HG03575 (cell line): ENCODE results near the gene ERBIN.

ENCODE experiments used
- ATAC-seq: cut with Tn5 transposase; IDR thresholded peaks from one replicate; pipeline ENCODE4 v1.9.1; 2021; ENCODE audit not compliant: unreplicated experiment, insufficient number of reproducible peaks, low FRiP score; ENCODE audit errors: extremely low read depth

The ERBIN gene

DNA sequence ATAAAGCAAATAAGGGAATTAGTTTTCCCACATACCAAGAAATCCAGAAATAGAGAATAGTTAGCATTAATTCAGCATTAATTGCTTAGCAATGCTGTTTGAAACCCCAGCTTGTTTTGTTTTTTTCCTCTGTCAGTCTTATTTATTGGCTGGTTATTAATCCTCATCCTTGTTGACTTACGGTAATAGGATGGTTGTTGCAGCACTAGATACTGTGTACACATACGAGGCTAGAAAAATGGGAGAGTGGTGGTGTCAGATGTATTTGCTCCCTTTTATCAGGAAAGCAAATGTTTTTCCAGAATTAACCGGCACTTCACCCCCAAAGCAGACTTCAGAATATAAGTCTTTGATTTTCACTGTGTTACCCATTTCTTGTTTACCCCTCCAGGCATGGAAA is 60.4 kb downstream of the ERBIN start:
- no peak for ATAC-seq

- no peak for ATAC-seq
These were observed 61.6 kb downstream of the ERBIN start for GRCh38 chr5:65987982-65988381.

DNA sequence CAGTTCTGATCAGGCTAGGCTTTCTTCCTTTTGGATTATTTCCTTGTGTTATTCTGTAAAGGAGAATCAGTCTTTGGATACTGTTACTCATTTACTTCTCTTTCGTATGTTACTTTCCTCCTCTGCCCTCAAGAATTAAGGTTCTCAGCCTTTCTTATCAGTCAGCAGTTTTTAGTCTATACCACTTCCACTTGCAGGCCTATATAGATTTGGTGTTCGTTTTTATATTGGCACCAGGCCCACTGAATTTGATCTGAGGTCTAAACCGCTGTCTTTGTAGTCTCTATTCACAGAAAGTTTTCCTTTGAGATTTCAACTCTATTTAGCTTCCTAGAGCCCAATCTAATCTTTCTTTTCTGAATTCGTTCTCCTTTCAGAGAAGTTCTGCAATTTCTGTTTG is 62.8 kb downstream of the ERBIN start:
- ATAC-seq = no peak

GRCh38 chr5:65992630-65993029 is 66.3 kb downstream of the ERBIN start:
- no peak for ATAC-seq

- no peak for ATAC-seq
These were observed 67.9 kb downstream of the ERBIN start for GRCh38 chr5:65994117-65994786.

GRCh38 chr5:65999061-65999723 is 72.8 kb downstream of the ERBIN start:
- no peak for ATAC-seq

DNA sequence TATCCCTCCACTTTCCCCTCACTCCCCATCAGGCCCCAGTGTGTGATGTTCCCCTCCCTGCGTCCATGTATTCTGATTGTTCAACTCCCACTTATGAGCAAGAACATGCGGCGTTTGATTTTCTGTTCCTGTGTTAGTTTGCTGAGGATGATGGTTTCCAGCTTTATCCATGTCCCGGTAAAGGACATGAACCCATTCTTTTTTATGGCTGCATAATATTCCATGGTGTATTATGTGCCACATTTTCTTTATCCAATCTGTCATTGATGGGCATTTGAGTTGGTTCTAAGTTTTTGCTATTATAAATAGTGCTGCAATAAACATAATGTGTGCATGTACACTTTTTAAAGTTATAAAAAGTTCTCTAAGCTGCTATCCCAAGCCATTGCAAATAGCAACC is 75.6 kb downstream of the ERBIN start:
- no peak for ATAC-seq

DNA sequence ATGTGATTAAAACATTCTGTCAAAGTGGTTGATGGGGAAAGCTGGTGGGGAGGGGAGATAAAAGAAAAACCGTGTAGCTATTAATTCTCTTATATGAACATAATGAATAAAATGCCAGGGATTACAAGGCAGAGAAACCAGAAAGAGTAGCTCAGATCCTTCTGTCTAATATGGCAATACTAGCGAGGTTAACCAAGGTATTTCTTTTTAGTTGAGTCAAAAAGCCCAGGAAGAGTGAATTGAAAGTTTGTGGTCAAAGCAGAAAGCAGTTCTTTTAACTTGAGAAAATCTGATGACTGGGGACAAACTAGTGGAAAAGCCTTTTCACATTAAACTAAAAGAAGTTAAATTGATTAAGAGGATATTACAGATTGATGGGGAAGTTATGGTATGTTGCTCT is 76.0 kb downstream of the ERBIN start:
- no peak for ATAC-seq

- no peak for ATAC-seq
These were observed 77.8 kb downstream of the ERBIN start for GRCh38 chr5:66004216-66004615.

GRCh38 chr5:66009277-66009676 is 82.9 kb downstream of the ERBIN start:
- no peak for ATAC-seq

- no peak for ATAC-seq
These were observed 84.1 kb downstream of the ERBIN start for GRCh38 chr5:66010476-66010875.

- ATAC-seq = no peak
These were observed 85.9 kb downstream of the ERBIN start for GRCh38 chr5:66012271-66012670.

DNA sequence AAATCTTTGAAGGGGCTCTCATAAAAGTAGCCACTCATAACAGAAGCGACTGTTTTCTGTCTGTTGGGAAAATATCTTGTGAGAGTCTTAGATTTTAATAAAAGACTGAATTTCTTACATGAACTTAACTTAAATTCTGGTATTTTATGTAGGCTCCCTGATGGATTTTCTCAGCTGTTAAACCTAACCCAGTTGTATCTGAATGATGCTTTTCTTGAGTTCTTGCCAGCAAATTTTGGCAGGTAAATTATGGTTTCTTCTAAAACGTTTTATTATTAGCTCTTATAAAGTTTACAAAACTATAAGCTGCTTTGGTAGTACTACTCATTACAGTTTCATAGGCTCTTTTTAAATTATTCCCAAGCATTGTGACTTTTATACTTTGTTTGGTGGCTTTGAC is 87.0 kb downstream of the ERBIN start:
- ATAC-seq = no peak

DNA sequence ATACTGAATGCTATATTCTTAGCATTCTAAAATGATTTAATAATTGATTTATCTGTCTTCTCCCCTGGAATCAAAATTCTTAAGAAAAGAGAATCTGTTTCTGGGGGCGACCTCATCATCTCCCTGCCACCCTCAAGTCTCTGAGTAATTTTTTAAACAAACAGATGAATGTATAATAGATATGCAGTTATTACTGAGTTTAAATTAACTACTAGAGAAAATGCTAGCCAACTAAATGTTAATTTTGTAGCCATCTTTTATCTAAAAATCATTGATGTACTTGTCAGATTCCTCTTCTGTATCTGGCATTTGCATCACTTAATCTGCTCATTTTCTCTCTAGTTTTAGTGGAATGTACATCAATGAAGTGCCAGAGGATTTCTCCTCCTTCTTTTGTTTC is 87.5 kb downstream of the ERBIN start:
- no peak for ATAC-seq

DNA sequence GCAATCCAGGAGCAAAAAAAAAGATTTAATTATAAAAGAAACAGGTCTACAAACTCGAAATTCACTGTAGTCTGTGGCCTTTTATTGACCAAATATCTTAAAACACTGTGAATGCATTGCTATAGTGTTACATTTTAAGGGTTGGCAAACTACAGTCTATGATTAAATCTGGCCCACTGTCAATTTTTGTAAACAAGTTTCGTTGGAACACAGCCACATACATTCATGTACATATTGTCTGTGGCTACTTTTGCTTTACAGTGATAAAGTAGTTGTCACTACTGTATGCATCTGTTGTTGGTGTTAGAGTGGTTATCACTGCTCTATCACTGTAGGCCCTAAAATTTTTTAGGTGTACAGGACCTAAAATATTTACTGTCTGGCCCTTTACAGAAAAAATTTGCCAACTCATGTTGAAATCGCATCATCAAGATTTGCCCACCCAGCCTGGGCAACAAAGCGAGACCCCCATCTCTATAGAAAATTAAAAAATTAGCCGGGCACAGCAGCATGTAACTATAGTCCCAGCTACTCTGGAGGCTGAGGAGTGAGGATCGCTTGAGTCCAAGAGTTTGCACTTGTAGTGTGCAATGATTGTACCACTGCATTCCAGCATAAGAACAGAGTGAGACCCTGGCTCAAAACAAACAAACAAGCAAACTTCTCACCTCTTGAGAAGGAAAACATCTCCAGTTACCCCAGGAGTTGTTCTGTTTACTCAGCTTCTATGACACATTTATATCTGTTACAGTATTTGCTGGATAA is 89.0 kb downstream of the ERBIN start:
- ATAC-seq = no peak

DNA sequence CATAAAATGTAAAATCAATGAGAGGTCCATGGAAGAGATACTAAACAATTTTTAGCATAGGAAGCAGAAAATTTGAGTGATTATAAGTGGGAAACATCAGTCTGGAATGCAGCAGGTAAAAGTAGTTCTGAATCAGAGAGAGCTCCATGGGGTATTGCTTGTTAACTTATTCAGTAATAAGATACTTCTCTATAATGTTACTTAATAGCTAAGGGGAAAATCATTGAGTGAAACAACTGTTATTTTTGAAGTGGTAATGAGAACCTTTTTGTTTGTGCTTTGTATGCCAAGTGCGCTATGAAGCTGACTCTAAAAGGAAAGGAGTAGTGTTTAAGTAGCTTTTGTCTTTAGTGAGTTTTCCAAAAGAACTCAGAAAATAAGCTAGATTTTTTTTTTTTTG is 95.2 kb downstream of the ERBIN start:
- no peak for ATAC-seq

DNA sequence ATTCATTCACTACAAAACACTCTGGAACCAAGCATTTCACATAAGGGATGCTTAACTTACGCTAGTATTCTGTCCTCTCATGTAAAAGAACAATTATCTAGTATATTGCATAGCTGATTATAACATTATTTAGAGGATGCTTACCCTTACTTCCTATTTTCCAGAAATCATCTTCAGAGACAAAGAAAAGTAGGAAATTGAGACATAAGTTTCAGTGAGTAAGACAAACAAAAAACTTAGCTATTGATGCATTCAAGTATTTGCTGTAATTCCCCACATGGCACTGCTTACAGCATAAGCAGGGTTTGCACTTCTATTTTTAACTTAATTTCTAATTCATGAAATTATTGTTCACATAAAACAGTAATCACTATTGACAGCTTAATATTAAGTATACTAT is 112.9 kb downstream of the ERBIN start:
- no peak for ATAC-seq

DNA sequence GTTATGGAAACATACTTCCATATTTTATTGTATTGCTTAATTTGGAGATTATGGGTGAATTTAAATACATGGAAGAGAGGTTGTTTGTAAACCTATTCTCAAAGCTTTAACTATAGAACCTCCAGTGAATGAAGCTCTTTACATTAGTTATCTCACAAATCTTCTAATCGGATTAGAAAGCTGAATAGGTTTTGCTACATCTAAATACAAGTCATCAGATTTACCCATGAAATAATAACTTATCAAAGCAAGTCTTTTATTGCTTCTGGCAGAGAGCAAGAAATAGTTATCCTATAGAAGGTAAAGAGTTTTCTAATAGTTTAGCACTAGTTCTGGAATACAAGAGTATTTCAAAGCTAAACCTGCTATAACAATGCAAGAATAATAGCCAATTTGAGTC is 113.3 kb downstream of the ERBIN start:
- ATAC-seq = no peak

- no peak for ATAC-seq
These were observed 115.3 kb downstream of the ERBIN start for GRCh38 chr5:66041627-66042026.

GRCh38 chr5:66057239-66057638 is 130.9 kb downstream of the ERBIN start:
- no peak for ATAC-seq
